Measurements from ENCODE around the gene EBNA1BP2. TPM values are rescaled to one million over a fixed set of nuclear protein-coding genes. Genes with fewer than 3 reads are reported as not detected.
A peak's percentile ranks its signal among the peaks of the same experiment; 100 is the strongest.

Gene EBNA1BP2
- total and polyA plus RNA-seq, 2 of the 13 experiments (the other 11 are each of a cell fraction or from before 2014, with no cell fraction given), result 27.1 to 102 TPM

DNA sequence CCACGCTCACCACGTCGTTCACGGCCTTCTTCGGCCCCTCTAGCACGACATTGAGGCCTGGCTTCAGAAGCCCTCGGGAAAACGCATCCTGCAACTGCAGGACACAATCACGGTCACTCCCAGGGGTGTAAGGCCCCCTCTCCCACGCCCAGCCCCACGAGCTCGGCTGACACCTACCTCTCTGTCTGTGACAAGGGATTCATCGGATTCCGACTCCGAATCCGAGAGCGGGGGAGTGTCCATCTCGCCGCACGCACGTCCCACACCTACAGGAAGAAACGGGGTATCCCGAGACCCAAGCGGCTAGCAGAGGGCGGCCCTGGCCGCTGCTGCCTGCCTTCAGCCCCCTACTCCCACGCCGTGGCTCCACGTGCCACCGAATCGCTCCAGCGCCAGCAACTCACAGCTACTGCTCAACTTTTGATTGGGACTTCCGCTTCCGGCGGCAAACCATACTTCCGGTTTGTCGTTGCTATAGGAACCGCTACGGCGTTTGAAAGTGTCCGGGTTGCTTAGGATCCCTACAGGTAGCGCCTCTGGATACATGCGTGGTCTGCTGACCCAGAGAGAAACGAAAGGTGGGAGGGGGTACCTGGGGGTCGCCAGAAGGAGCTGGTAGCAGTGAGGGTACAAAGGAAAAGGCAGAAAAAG, at the start of gene EBNA1BP2, which contains the start of gene CFAP57 (continued):
- TF ChIP-seq, protein P1, sequence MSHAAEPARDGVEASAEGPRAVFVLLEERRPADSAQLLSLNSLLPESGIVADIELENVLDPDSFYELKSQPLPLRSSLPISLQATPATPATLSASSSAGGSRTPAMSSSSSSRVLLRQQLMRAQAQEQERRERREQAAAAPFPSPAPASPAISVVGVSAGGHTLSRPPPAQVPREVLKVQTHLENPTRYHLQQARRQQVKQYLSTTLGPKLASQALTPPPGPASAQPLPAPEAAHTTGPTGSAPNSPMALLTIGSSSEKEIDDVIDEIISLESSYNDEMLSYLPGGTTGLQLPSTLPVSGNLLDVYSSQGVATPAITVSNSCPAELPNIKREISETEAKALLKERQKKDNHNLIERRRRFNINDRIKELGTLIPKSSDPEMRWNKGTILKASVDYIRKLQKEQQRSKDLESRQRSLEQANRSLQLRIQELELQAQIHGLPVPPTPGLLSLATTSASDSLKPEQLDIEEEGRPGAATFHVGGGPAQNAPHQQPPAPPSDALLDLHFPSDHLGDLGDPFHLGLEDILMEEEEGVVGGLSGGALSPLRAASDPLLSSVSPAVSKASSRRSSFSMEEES (CRISPR knock-in tag; IDR thresholded peaks at IDR 0.05), result peak; percentile 38; the same call in 1 of the 2 replicates
- TF ChIP-seq ZNF558 (CRISPR knock-in tag; IDR thresholded peaks at IDR 0.05; ENCODE audit: borderline replicate concordance) (no peak), PRPF4 (IDR thresholded peaks at IDR 0.05; ENCODE audit: low read depth, low read length, poor library complexity, severe bottlenecking) (no peak), ZNF383 (CRISPR knock-in tag; IDR thresholded peaks at IDR 0.05; ENCODE audit: borderline replicate concordance) (no peak), GABPA (IDR thresholded peaks at IDR 0.05; ENCODE audit: low read depth, low read length) (peak; percentile 88), GABPA (CRISPR knock-in tag; IDR thresholded peaks at IDR 0.05; ENCODE audit: low read depth) (peak; percentile 98), CENPT (CRISPR knock-in tag; IDR thresholded peaks at IDR 0.05; ENCODE audit: low read depth) (no peak; the same call in 1 of the 2 replicates), ZNF460 (CRISPR knock-in tag; IDR thresholded peaks at IDR 0.05; ENCODE audit: borderline replicate concordance) (no peak), SMC3 (IDR thresholded peaks at IDR 0.05; ENCODE audit: low read length) (no peak), NR2F1 (CRISPR knock-in tag; IDR thresholded peaks at IDR 0.05) (no peak), ZNF552 (CRISPR knock-in tag; IDR thresholded peaks at IDR 0.05; ENCODE audit: borderline replicate concordance) (peak; percentile 81), SIN3A (IDR thresholded peaks at IDR 0.05; ENCODE audit: borderline replicate concordance, low read depth, low read length) (peak; percentile 97), MTF2 (CRISPR knock-in tag; IDR thresholded peaks at IDR 0.05; ENCODE audit: borderline replicate concordance) (no peak), ZNF782 (CRISPR knock-in tag; IDR thresholded peaks at IDR 0.05; ENCODE audit: borderline replicate concordance) (no peak), ZNF30 (CRISPR knock-in tag; IDR thresholded peaks at IDR 0.05) (0 out of 2 replicates have a peak, but pooled peaks have one; percentile 16), ZNF343 (CRISPR knock-in tag; IDR thresholded peaks at IDR 0.05) (no peak), BCL6 (CRISPR knock-in tag; IDR thresholded peaks at IDR 0.05) (no peak; the same call in 1 of the 2 replicates)
- TF ChIP-seq, protein P2, sequence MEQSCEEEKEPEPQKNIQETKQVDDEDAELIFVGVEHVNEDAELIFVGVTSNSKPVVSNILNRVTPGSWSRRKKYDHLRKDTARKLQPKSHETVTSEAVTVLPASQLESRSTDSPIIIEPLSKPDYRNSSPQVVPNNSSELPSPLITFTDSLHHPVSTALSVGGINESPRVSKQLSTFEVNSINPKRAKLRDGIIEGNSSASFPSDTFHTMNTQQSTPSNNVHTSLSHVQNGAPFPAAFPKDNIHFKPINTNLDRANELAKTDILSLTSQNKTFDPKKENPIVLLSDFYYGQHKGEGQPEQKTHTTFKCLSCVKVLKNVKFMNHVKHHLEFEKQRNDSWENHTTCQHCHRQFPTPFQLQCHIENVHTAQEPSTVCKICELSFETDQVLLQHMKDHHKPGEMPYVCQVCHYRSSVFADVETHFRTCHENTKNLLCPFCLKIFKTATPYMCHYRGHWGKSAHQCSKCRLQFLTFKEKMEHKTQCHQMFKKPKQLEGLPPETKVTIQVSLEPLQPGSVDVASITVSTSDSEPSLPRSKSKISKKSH (CRISPR knock-in tag; IDR thresholded peaks at IDR 0.05; ENCODE audit: borderline replicate concordance), result 0 out of 2 replicates have a peak, but pooled peaks have one; percentile 19
- TF ChIP-seq, protein P3, sequence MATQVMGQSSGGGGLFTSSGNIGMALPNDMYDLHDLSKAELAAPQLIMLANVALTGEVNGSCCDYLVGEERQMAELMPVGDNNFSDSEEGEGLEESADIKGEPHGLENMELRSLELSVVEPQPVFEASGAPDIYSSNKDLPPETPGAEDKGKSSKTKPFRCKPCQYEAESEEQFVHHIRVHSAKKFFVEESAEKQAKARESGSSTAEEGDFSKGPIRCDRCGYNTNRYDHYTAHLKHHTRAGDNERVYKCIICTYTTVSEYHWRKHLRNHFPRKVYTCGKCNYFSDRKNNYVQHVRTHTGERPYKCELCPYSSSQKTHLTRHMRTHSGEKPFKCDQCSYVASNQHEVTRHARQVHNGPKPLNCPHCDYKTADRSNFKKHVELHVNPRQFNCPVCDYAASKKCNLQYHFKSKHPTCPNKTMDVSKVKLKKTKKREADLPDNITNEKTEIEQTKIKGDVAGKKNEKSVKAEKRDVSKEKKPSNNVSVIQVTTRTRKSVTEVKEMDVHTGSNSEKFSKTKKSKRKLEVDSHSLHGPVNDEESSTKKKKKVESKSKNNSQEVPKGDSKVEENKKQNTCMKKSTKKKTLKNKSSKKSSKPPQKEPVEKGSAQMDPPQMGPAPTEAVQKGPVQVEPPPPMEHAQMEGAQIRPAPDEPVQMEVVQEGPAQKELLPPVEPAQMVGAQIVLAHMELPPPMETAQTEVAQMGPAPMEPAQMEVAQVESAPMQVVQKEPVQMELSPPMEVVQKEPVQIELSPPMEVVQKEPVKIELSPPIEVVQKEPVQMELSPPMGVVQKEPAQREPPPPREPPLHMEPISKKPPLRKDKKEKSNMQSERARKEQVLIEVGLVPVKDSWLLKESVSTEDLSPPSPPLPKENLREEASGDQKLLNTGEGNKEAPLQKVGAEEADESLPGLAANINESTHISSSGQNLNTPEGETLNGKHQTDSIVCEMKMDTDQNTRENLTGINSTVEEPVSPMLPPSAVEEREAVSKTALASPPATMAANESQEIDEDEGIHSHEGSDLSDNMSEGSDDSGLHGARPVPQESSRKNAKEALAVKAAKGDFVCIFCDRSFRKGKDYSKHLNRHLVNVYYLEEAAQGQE (IDR thresholded peaks at IDR 0.05; ENCODE audit: borderline replicate concordance in 1 of 2, low read depth in 1 of 2, low read length in 2 of 2), result no peak
- TF ChIP-seq, protein P4, sequence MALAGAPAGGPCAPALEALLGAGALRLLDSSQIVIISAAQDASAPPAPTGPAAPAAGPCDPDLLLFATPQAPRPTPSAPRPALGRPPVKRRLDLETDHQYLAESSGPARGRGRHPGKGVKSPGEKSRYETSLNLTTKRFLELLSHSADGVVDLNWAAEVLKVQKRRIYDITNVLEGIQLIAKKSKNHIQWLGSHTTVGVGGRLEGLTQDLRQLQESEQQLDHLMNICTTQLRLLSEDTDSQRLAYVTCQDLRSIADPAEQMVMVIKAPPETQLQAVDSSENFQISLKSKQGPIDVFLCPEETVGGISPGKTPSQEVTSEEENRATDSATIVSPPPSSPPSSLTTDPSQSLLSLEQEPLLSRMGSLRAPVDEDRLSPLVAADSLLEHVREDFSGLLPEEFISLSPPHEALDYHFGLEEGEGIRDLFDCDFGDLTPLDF (CRISPR knock-in tag; IDR thresholded peaks at IDR 0.05), result no peak
